ENCODE measurements around the gene TRAF2.

DNA sequence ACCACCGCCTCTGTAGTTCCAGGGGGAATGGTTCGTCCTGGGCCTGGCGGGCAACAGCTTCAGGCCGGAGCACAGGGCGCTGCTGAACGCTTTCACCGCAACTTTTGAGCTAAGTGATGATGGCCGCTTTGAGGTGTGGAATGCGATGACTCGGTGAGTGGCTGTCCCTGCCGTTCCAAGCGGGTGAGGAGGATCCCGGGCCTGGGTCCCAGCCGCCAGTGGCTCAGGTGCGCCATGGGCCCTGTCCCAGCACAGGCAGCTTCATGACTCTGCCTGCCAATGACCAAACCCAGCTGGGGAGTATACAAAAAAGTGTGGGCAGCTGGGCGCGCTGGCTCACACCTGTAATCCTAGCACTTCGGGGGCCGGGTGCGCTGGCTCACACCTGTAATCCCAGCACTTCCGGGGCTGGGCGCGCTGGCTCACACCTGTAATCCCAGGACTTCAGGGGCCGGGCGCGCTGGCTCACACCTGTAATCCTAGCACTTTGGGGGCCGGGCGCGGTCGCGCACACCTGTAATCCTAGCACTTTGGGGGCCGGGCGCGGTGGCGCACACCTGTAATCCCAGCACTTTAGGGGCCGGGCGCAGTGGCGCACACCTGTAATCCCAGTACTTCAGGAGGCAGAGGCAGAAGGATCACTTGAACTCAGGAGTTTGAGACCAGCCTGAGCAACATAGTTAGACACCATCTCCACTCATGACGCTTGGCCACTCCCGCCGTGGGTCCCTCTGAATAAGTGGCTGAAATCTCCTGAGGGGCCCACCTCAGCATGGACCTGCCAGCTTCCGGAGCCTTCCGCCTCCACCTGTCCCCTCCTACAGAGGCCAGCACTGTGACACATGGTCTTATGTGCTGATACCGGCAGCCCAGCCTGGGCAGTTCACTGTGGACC lies 66.8 kb downstream of the TRAF2 start:
- TF ChIP-seq POLR2AphosphoS5 (IDR thresholded peaks at IDR 0.05) = no peak
- TF ChIP-seq, protein P1, sequence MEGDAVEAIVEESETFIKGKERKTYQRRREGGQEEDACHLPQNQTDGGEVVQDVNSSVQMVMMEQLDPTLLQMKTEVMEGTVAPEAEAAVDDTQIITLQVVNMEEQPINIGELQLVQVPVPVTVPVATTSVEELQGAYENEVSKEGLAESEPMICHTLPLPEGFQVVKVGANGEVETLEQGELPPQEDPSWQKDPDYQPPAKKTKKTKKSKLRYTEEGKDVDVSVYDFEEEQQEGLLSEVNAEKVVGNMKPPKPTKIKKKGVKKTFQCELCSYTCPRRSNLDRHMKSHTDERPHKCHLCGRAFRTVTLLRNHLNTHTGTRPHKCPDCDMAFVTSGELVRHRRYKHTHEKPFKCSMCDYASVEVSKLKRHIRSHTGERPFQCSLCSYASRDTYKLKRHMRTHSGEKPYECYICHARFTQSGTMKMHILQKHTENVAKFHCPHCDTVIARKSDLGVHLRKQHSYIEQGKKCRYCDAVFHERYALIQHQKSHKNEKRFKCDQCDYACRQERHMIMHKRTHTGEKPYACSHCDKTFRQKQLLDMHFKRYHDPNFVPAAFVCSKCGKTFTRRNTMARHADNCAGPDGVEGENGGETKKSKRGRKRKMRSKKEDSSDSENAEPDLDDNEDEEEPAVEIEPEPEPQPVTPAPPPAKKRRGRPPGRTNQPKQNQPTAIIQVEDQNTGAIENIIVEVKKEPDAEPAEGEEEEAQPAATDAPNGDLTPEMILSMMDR (IDR thresholded peaks at IDR 0.05) = no peak
- no peak for TF ChIP-seq EP300 (IDR thresholded peaks at IDR 0.05)
- no peak for TF ChIP-seq POLR2A (IDR thresholded peaks at IDR 0.05)

Data from stomach (tissue), 4 donors.